GM18951 (cell line): ENCODE measurements around the gene SSX2.
"Not testable (repeated sequence)": the region's sequence is repeated elsewhere in the genome, so short reads cannot be mapped to it uniquely, and the experiment has no call there.

Experiments
- in situ Hi-C: fragments of 300-500 bp; cut with MboI; formaldehyde crosslinking; loops from one replicate; pipeline ENCODE4 v1.12.0; 2022; ENCODE audit warnings: low sequenced_read_pairs, mixed read lengths, inconsistent platforms; ENCODE audit not compliant: unreplicated experiment

Gene SSX2

GRCh38 chrX:52707078-52707477, at the start of gene SSX2:
TSS of gene SSX2 (minus strand) at chrX:52707178. CDS start at chrX:52705749, 1,429 bp downstream.
- in situ Hi-C loops, result not testable (repeated sequence)

- in situ Hi-C loops, result not testable (repeated sequence)
Observed at GRCh38 chrX:52750952-52751351, 44.0 kb upstream of the SSX2 start, which contains the start of gene SSX2B. TSS of gene SSX2B (plus strand) at chrX:52751252. CDS start at chrX:52752681, 1,429 bp downstream.

GRCh38 chrX:52692034-52692433, 14.9 kb downstream of the SSX2 start:
- in situ Hi-C loops, result not testable (repeated sequence)

- in situ Hi-C loops, result not testable (repeated sequence)
Observed at GRCh38 chrX:52662218-52662617, 44.8 kb downstream of the SSX2 start.

- in situ Hi-C loops, result not testable (repeated sequence)
Observed at GRCh38 chrX:52655475-52655874, 51.5 kb downstream of the SSX2 start.

GRCh38 chrX:52654800-52655199, 52.2 kb downstream of the SSX2 start, which contains the start of gene SSX7:
TSS of gene SSX7 (minus strand) at chrX:52654900. CDS start at chrX:52653472, 1,428 bp downstream.
- in situ Hi-C loops, result not testable (repeated sequence)

- in situ Hi-C loops, result not testable (repeated sequence)
Observed at GRCh38 chrX:52650676-52651075, 56.3 kb downstream of the SSX2 start.

- in situ Hi-C loops, result not testable (repeated sequence)
Observed at GRCh38 chrX:52648956-52649355, 58.0 kb downstream of the SSX2 start.
